ENCODE measurements around the gene TTC21A. TPM values are rescaled to one million over a fixed set of nuclear protein-coding genes. Genes with fewer than 3 reads are reported as not detected.
"Not testable (repeated sequence)": the region's sequence is repeated elsewhere in the genome, so short reads cannot be mapped to it uniquely, and the experiment has no call there.

The TTC21A gene, protein sequence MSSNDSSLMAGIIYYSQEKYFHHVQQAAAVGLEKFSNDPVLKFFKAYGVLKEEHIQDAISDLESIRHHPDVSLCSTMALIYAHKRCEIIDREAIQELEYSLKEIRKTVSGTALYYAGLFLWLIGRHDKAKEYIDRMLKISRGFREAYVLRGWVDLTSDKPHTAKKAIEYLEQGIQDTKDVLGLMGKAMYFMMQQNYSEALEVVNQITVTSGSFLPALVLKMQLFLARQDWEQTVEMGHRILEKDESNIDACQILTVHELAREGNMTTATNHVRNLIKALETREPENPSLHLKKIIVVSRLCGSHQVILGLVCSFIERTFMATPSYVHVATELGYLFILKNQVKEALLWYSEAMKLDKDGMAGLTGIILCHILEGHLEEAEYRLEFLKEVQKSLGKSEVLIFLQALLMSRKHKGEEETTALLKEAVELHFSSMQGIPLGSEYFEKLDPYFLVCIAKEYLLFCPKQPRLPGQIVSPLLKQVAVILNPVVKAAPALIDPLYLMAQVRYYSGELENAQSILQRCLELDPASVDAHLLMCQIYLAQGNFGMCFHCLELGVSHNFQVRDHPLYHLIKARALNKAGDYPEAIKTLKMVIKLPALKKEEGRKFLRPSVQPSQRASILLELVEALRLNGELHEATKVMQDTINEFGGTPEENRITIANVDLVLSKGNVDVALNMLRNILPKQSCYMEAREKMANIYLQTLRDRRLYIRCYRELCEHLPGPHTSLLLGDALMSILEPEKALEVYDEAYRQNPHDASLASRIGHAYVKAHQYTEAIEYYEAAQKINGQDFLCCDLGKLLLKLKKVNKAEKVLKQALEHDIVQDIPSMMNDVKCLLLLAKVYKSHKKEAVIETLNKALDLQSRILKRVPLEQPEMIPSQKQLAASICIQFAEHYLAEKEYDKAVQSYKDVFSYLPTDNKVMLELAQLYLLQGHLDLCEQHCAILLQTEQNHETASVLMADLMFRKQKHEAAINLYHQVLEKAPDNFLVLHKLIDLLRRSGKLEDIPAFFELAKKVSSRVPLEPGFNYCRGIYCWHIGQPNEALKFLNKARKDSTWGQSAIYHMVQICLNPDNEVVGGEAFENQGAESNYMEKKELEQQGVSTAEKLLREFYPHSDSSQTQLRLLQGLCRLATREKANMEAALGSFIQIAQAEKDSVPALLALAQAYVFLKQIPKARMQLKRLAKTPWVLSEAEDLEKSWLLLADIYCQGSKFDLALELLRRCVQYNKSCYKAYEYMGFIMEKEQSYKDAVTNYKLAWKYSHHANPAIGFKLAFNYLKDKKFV (N-terminal part only)
- 6.8 and 8.2 TPM in 2 replicates for total RNA-seq
- long read RNA-seq, transcript TTC21A-213 (7 exons, 2,426 nt) = major isoform, 5 of 7 reads
- long read RNA-seq, partial matches to known transcripts = 1 of 7 reads
- long read RNA-seq, other reads (novel, unspliced or antisense) = 1 of 7 reads

DNA sequence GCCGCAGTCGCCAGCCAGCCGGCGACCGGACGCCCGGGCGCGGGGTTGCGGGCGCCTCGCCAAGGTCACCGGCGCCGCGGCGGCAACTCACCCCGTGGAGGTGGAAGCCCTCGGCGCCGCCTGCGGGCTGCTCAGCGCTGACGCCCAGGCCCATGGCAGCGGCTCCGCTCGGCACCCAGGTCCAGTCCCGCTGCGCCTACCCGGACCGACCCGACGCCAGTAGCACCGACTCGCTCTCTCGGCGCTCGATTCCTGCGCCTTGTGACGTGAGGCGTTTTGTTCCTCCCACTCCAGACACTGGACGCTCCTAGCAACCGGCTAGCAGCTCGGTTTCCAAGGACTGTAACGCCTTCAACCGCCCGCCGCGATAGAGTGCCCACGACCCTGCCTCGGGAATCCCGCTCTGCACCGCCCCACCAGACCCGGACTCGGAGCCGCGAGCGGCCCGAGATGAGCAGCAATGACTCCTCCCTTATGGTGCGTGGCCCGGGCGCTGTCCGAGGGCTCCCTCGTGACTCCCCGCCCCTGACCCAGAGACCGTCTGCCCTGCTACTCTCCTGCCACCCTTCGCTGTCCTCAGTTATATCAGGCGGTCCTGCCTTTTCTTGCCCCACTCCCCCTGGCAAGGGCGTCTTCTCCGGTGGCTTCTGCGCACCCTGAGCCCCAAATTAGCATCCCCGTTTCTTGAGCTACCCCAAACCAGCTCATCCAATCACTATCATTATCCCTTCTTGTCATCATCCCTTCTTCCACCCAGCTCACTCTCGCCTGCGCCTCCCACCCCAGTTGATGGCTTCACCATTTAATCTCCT lies at the start of gene TTC21A, which contains the start of gene GORASP1:
Gene TTC21A, plus strand, starts transcription at position 293 of the 812 bp plus-strand sequence. Its CDS starts 158 bp downstream, at position 451.
Gene GORASP1, minus strand, starts transcription at position 240 of the 812 bp plus-strand sequence. Its CDS starts 86 bp downstream, at position 154.
- peak; percentile 71 for DNase-seq (ENCODE audit: low read depth, low spot score)

DNA sequence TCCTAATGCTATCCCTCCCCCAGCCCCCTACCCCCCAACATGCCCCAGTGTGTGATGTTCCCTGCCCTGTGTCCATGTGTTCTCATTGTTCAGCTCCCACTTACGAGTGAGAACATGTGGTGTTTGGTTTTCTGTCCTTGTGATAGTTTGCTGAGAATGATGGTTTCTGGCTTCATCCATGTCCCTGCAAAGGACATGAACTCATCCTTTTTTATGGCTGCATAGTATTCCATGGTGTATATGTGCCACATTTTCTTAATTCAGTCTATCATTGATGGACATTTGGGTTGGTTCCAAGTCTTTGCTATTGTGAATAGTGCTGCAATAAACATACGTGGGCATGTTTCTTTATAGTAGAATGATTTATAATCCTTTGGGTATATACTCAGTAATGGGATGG lies 46.3 kb upstream of the TTC21A start:
- not testable (repeated sequence) for H3K4me3 Mint-ChIP-seq, H3K9me3 Mint-ChIP-seq

More for the DNA sequence above, at the start of gene TTC21A, which contains the start of gene GORASP1:
- Mint-ChIP-seq H3K4me1 (peaks cover 41% of the 10 kb centered on the region), H3K27ac (ENCODE audit: unreplicated experiment) (peak within 1 kb of the TSS; percentile 96), H3K9me3 (no peaks in the 10 kb centered on the region), H3K36me3 (ENCODE audit: low read depth) (no peaks in the 10 kb centered on the region), H3K27me3 (ENCODE audit: low read depth) (no peaks in the 10 kb centered on the region), H3K4me3 (peak within 1 kb of the TSS; percentile 98)
- TF ChIP-seq, protein P1, sequence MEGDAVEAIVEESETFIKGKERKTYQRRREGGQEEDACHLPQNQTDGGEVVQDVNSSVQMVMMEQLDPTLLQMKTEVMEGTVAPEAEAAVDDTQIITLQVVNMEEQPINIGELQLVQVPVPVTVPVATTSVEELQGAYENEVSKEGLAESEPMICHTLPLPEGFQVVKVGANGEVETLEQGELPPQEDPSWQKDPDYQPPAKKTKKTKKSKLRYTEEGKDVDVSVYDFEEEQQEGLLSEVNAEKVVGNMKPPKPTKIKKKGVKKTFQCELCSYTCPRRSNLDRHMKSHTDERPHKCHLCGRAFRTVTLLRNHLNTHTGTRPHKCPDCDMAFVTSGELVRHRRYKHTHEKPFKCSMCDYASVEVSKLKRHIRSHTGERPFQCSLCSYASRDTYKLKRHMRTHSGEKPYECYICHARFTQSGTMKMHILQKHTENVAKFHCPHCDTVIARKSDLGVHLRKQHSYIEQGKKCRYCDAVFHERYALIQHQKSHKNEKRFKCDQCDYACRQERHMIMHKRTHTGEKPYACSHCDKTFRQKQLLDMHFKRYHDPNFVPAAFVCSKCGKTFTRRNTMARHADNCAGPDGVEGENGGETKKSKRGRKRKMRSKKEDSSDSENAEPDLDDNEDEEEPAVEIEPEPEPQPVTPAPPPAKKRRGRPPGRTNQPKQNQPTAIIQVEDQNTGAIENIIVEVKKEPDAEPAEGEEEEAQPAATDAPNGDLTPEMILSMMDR (conservative IDR thresholded peaks at IDR 0.05) = no peak

DNA sequence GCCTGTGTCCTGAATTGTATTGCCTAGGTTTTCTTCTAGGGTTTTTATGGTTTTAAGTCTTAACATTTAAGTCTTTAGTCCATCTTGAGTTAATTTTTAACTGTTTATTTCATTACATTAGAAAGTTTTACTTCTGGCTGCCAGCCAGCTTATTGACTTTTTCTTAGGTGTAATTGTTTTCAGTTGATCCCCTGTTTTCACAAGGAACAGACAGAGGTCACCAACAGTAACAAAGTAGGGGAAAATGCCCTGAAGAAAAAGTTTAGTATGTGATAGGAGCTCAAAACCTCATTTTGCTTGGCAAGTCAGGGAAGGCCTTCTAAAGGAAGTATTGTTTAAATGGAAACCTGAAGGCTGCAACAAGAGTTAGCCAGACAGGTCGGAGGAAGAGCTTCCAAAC lies 45.3 kb upstream of the TTC21A start:
- Mint-ChIP-seq H3K9me3 (peaks cover 2% of the 10 kb centered on the region), H3K27me3 (ENCODE audit: low read depth) (no peaks in the 10 kb centered on the region), H3K4me3 (no peak overlapping the region), H3K36me3 (ENCODE audit: low read depth) (peaks cover 4% of the 10 kb centered on the region), H3K4me1 (peaks cover 31% of the 10 kb centered on the region), H3K27ac (ENCODE audit: unreplicated experiment) (no peak overlapping the region)
- TF ChIP-seq, protein P1 (conservative IDR thresholded peaks at IDR 0.05) = no peak
- DNase-seq (ENCODE audit: low read depth, low spot score) = no peak

More for the DNA sequence above, 46.3 kb upstream of the TTC21A start:
- not testable (repeated sequence) for DNase-seq (ENCODE audit: low read depth, low spot score); H3K36me3 Mint-ChIP-seq (ENCODE audit: low read depth); H3K27me3 Mint-ChIP-seq (ENCODE audit: low read depth); H3K27ac Mint-ChIP-seq (ENCODE audit: unreplicated experiment)
- H3K4me1 Mint-ChIP-seq = peaks cover 39% of the 10 kb centered on the region

DNA sequence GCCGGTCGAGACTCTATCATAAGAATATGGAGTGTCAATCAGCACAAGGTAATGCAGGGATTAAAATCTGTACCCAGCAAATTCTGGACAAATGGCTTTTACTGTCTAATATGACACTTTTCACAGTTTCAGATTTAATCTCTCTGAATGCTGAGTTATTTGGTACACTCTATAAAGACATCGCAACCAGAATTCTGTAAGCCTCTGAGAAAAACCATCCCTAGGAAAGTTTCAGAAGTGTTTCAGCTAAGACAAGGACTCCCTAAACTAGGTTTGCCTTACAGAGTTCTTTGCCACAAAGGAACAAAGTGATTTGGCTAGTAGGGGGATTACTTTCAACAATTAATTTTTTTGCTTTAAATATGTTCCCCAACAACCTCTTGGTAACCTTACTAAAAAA lies 44.3 kb upstream of the TTC21A start:
- TF ChIP-seq, protein P1 (conservative IDR thresholded peaks at IDR 0.05) = no peak
- no peak for DNase-seq (ENCODE audit: low read depth, low spot score)
- Mint-ChIP-seq H3K36me3 (ENCODE audit: low read depth) (peaks cover 4% of the 10 kb centered on the region), H3K4me3 (no peak overlapping the region), H3K9me3 (peaks cover 2% of the 10 kb centered on the region), H3K27ac (ENCODE audit: unreplicated experiment) (no peak overlapping the region), H3K27me3 (ENCODE audit: low read depth) (no peaks in the 10 kb centered on the region), H3K4me1 (peaks cover 31% of the 10 kb centered on the region)

DNA sequence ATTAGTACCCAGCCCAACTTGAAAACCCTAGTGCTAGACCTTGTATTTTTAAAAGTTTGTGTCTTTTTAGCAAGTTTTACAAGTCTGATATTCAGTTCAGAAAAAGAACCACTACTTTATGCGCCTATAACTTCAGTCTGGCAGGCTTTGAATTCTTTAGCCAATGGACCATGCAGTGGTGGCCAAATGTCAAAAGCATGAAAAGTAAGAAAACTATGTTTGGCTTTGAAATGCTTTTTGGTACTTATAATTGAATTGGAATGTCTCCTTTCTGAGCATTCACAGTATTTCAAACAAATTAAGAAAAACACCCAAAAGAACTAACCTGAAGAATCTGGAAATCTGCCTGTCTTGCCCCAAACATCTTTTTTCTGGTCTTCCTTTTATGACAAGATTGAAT lies 42.8 kb upstream of the TTC21A start:
- H3K9me3 Mint-ChIP-seq = peaks cover 2% of the 10 kb centered on the region
- no peak overlapping the region for H3K27ac Mint-ChIP-seq (ENCODE audit: unreplicated experiment)
- TF ChIP-seq, protein P1 (conservative IDR thresholded peaks at IDR 0.05) = no peak
- no peaks in the 10 kb centered on the region for H3K27me3 Mint-ChIP-seq (ENCODE audit: low read depth)
- no peak for DNase-seq (ENCODE audit: low read depth, low spot score)
- peaks cover 22% of the 10 kb centered on the region for H3K4me1 Mint-ChIP-seq
- H3K4me3 Mint-ChIP-seq = no peak overlapping the region
- peaks cover 4% of the 10 kb centered on the region for H3K36me3 Mint-ChIP-seq (ENCODE audit: low read depth)
